ENCODE measurements around the gene DPY19L1.
"Not testable (repeated sequence)": the region's sequence is repeated elsewhere in the genome, so short reads cannot be mapped to it uniquely, and the experiment has no call there.

Gene DPY19L1

GRCh38 chr7:34918198-34918861, 119.0 kb downstream of the DPY19L1 start:
- DNase-seq (ENCODE audit: low read depth) = not testable (repeated sequence)

GRCh38 chr7:34917515-34917914, 119.8 kb downstream of the DPY19L1 start:
- not testable (repeated sequence) for DNase-seq (ENCODE audit: low read depth)

GRCh38 chr7:34916267-34916666, 121.0 kb downstream of the DPY19L1 start:
- DNase-seq (ENCODE audit: low read depth) = no peak

GRCh38 chr7:34912236-34912635, 125.0 kb downstream of the DPY19L1 start:
- no peak for DNase-seq (ENCODE audit: low read depth)

GRCh38 chr7:34906266-34906850, 130.9 kb downstream of the DPY19L1 start:
- not testable (repeated sequence) for DNase-seq (ENCODE audit: low read depth)

GRCh38 chr7:34904987-34905386, 132.3 kb downstream of the DPY19L1 start:
- no peak for DNase-seq (ENCODE audit: low read depth)

GRCh38 chr7:34903921-34904320, 133.4 kb downstream of the DPY19L1 start:
- DNase-seq (ENCODE audit: low read depth) = not testable (repeated sequence)

- DNase-seq (ENCODE audit: low read depth) = no peak
These were observed 135.1 kb downstream of the DPY19L1 start for GRCh38 chr7:34902182-34902581.

GRCh38 chr7:34900891-34901513, 136.3 kb downstream of the DPY19L1 start:
- no peak for DNase-seq (ENCODE audit: low read depth)

- DNase-seq (ENCODE audit: low read depth) = no peak
These were observed 142.1 kb downstream of the DPY19L1 start for GRCh38 chr7:34895202-34895601.

GRCh38 chr7:34889951-34890350, 147.3 kb downstream of the DPY19L1 start:
- DNase-seq (ENCODE audit: low read depth) = no peak

GRCh38 chr7:34886856-34887255, 150.4 kb downstream of the DPY19L1 start:
- DNase-seq (ENCODE audit: low read depth) = no peak

- not testable (repeated sequence) for DNase-seq (ENCODE audit: low read depth)
These were observed 153.4 kb downstream of the DPY19L1 start for GRCh38 chr7:34883855-34884254.

- DNase-seq (ENCODE audit: low read depth) = no peak
These were observed 157.4 kb downstream of the DPY19L1 start for GRCh38 chr7:34879871-34880270.

GRCh38 chr7:34878944-34879735, 158.1 kb downstream of the DPY19L1 start:
- DNase-seq (ENCODE audit: low read depth) = not testable (repeated sequence)

Measured in fibroblast of the conjunctiva (primary cell).